ENCODE measurements around the gene DOCK10.
"Not testable (repeated sequence)": the region's sequence is repeated elsewhere in the genome, so short reads cannot be mapped to it uniquely, and the experiment has no call there.

The DOCK10 gene

DNA sequence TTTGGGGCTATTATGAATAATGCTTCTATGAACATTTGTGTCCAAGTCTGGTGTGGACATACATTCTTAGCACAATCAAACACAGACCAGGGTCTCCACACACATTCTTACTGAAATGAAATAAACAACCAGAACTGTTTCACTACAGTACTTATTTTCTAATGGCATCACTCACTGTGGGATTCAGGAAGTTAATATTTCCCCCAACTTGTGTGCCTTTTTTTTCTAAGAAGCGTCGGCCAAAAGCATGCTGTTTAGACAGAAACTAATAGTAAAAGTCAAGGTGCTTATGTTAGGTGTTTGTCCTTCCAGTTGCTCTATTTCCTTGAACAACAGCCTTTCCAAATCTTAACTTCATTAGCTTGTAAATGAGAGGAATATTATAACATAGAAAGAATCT, 117.6 kb downstream of the DOCK10 start:
- Histone ChIP-seq H3K36me3 (ENCODE audit: insufficient read depth, low read length) (no peaks in the 10 kb centered on the region), H3K4me3 (ENCODE audit: low read depth in 1 of 2, low read length in 2 of 2) (no peak overlapping the region), H3K27me3 (ENCODE audit: control insufficient read depth in 1 of 2, insufficient read depth in 2 of 2, low read length in 2 of 2) (no peaks in the 10 kb centered on the region), H3K9me3 (ENCODE audit: low read length) (no peaks in the 10 kb centered on the region), H3K27ac (ENCODE audit: low read depth, low read length) (no peak overlapping the region), H3K4me1 (ENCODE audit: insufficient read depth, low read length) (peaks cover 8% of the 10 kb centered on the region), H3K9ac (ENCODE audit: low read length) (no peak overlapping the region)

DNA sequence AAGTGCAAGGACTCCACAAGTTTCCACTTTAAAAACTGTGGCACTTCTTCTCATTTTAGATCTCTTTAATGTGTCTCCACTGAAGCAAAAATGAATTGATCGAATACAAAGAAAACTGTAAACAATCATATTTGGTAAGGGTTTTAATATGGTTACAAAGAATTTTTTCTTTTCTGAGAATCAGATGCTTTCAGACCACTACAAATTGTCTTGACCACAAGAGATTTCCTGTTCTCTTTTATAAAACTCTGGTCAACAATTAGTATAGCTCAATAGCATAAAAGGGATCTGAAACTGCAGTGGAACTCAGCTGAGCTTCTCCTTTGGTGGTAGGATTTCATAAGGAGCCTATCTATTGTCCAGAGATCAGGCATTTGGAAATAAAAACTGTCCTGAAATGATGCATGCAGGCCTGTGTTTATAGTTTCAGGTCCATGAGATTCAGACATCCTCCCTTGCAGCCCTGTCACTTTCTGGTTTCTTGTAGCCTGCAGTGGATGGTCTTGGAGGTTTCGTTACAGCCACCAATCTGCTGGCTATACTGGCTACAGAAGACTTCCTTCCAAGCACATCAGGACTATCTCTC, 120.0 kb downstream of the DOCK10 start:
- Histone ChIP-seq H3K27me3 (ENCODE audit: control insufficient read depth in 1 of 2, insufficient read depth in 2 of 2, low read length in 2 of 2) (no peaks in the 10 kb centered on the region), H3K36me3 (ENCODE audit: insufficient read depth, low read length) (no peaks in the 10 kb centered on the region), H3K4me3 (ENCODE audit: low read depth in 1 of 2, low read length in 2 of 2) (no peak overlapping the region), H3K4me1 (ENCODE audit: insufficient read depth, low read length) (no peaks in the 10 kb centered on the region), H3K9ac (ENCODE audit: low read length) (no peak overlapping the region), H3K27ac (ENCODE audit: low read depth, low read length) (no peak overlapping the region), H3K9me3 (ENCODE audit: low read length) (no peaks in the 10 kb centered on the region)

- Histone ChIP-seq H3K4me3 (ENCODE audit: low read depth in 1 of 2, low read length in 2 of 2) (no peak overlapping the region), H3K9ac (ENCODE audit: low read length) (no peak overlapping the region), H3K4me1 (ENCODE audit: insufficient read depth, low read length) (no peaks in the 10 kb centered on the region), H3K27ac (ENCODE audit: low read depth, low read length) (no peak overlapping the region), H3K27me3 (ENCODE audit: control insufficient read depth in 1 of 2, insufficient read depth in 2 of 2, low read length in 2 of 2) (no peaks in the 10 kb centered on the region), H3K36me3 (ENCODE audit: insufficient read depth, low read length) (no peaks in the 10 kb centered on the region), H3K9me3 (ENCODE audit: low read length) (no peaks in the 10 kb centered on the region)
Measured at GRCh38 chr2:224919472-224920110, 122.7 kb downstream of the DOCK10 start.

DNA sequence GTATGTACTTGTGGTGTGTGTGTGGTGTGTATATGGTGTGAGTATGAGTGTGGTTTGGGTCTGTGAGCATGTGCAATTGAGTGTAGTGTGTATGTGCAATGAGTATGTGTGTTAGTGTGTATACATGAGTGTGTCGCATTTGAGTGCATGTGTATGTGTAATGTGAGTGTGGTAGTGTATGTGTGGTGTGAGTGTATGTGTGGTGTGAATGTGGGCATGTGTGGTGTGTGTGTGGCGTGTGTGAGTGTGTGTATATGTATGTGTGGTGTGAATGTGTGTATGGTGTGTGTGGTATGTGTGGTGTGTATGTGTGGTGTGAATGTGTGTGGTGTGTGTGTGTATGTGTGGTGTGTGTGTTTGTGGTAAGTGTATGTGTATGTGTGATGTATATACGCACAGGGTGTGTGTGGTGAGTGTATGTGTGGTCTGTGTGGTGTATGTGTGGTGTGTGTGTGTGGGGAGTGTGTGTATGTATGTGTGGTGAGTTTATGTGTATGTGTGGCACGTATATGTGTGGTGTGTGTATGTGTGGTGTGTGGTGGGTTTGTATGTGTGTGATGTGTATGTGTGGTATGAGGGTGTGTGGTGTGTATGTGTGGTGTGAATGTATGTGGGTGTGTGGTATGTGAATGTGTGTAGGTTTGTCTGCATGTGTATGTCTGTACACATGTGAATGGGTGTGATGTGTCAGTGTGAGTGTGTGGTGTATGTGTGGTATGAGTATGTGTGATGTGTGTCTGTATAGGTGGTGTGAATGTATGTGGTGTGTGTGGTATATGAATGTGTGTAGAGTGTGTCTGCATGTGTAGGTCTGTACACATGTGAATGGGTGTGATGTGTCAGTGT, 123.4 kb downstream of the DOCK10 start:
- Histone ChIP-seq H3K27me3 (ENCODE audit: control insufficient read depth in 1 of 2, insufficient read depth in 2 of 2, low read length in 2 of 2) (no peaks in the 10 kb centered on the region), H3K9ac (ENCODE audit: low read length) (no peak overlapping the region), H3K4me1 (ENCODE audit: insufficient read depth, low read length) (no peaks in the 10 kb centered on the region), H3K36me3 (ENCODE audit: insufficient read depth, low read length) (no peaks in the 10 kb centered on the region), H3K27ac (ENCODE audit: low read depth, low read length) (no peak overlapping the region), H3K9me3 (ENCODE audit: low read length) (no peaks in the 10 kb centered on the region), H3K4me3 (ENCODE audit: low read depth in 1 of 2, low read length in 2 of 2) (no peak overlapping the region)

- not testable (repeated sequence) for H3K9me3 ChIP-seq (ENCODE audit: low read length); H3K27me3 ChIP-seq (ENCODE audit: control insufficient read depth in 1 of 2, insufficient read depth in 2 of 2, low read length in 2 of 2); H3K4me3 ChIP-seq (ENCODE audit: low read depth in 1 of 2, low read length in 2 of 2); H3K9ac ChIP-seq (ENCODE audit: low read length); H3K27ac ChIP-seq (ENCODE audit: low read depth, low read length); H3K36me3 ChIP-seq (ENCODE audit: insufficient read depth, low read length); H3K4me1 ChIP-seq (ENCODE audit: insufficient read depth, low read length)
Measured at GRCh38 chr2:224917246-224917645, 125.0 kb downstream of the DOCK10 start.

- Histone ChIP-seq H3K27ac (ENCODE audit: low read depth, low read length) (no peak overlapping the region), H3K27me3 (ENCODE audit: control insufficient read depth in 1 of 2, insufficient read depth in 2 of 2, low read length in 2 of 2) (no peaks in the 10 kb centered on the region), H3K4me3 (ENCODE audit: low read depth in 1 of 2, low read length in 2 of 2) (no peak overlapping the region), H3K36me3 (ENCODE audit: insufficient read depth, low read length) (no peaks in the 10 kb centered on the region), H3K9ac (ENCODE audit: low read length) (no peak overlapping the region), H3K4me1 (ENCODE audit: insufficient read depth, low read length) (no peaks in the 10 kb centered on the region), H3K9me3 (ENCODE audit: low read length) (no peaks in the 10 kb centered on the region)
Measured at GRCh38 chr2:224915136-224915535, 127.1 kb downstream of the DOCK10 start.

GRCh38 chr2:224910574-224910925, 131.7 kb downstream of the DOCK10 start:
- no peak overlapping the region for H3K4me3 ChIP-seq (ENCODE audit: low read depth in 1 of 2, low read length in 2 of 2)
- no peak overlapping the region for H3K27ac ChIP-seq (ENCODE audit: low read depth, low read length)
- no peaks in the 10 kb centered on the region for H3K4me1 ChIP-seq (ENCODE audit: insufficient read depth, low read length)
- no peaks in the 10 kb centered on the region for H3K36me3 ChIP-seq (ENCODE audit: insufficient read depth, low read length)
- H3K9ac ChIP-seq (ENCODE audit: low read length), result no peak overlapping the region
- no peaks in the 10 kb centered on the region for H3K27me3 ChIP-seq (ENCODE audit: control insufficient read depth in 1 of 2, insufficient read depth in 2 of 2, low read length in 2 of 2)
- H3K9me3 ChIP-seq (ENCODE audit: low read length), result no peaks in the 10 kb centered on the region

DNA sequence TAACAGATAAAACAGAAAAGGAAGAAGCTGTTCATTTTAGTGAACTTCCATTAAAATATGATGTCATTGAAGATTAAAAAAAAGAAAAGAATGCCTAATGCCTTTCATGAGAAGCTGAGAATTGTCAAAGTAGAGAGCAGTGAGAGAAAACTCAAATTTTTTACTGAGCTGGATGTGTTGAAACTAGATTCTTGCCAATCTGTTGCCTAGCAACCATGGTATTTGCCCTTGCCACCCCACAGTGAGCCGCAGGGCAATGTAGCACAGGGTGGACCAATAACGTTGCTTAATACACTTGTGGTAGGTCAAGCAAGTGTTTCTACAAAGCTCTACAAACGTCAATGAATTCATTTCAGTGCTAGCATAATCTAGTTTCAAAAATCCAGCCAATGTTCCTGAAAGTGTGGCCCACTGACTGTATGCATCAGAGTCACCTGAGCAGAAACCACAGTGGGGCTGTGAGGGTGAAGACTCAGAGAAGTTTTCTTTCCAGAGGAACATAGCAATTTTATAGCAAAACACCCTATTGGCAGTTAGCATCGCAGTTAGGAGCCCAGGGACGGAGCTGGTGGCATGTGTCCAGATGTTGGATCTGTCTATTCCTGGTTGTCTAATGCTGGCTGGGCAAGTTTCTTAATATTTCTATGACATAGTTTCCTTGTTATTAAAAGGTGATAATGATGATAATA, 132.2 kb downstream of the DOCK10 start:
- Histone ChIP-seq H3K4me3 (ENCODE audit: low read depth in 1 of 2, low read length in 2 of 2) (no peak overlapping the region), H3K9me3 (ENCODE audit: low read length) (no peaks in the 10 kb centered on the region), H3K4me1 (ENCODE audit: insufficient read depth, low read length) (no peaks in the 10 kb centered on the region), H3K27me3 (ENCODE audit: control insufficient read depth in 1 of 2, insufficient read depth in 2 of 2, low read length in 2 of 2) (no peaks in the 10 kb centered on the region), H3K36me3 (ENCODE audit: insufficient read depth, low read length) (no peaks in the 10 kb centered on the region), H3K27ac (ENCODE audit: low read depth, low read length) (no peak overlapping the region), H3K9ac (ENCODE audit: low read length) (no peak overlapping the region)

DNA sequence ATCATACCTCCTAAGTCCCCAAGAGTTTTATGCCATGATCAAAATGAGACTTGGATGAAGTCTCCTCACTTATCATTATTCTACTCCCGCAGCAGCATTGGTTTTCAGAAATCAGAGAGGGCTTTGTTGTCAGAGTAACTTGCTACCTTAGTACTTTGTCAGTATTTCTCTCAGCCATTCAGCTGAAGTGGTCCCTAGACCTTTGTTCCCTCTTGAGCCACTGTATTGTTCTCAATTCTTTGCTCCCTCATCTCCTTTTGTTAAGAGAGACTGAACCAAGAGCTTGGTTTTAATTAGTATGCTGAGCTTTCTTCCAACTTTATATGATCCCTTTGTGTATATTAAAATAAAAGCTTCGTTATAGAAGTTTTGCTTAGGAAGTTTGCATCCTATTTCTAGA, 133.4 kb downstream of the DOCK10 start:
- Histone ChIP-seq H3K9me3 (ENCODE audit: low read length) (no peaks in the 10 kb centered on the region), H3K4me3 (ENCODE audit: low read depth in 1 of 2, low read length in 2 of 2) (no peak overlapping the region), H3K4me1 (ENCODE audit: insufficient read depth, low read length) (no peaks in the 10 kb centered on the region), H3K27ac (ENCODE audit: low read depth, low read length) (no peak overlapping the region), H3K36me3 (ENCODE audit: insufficient read depth, low read length) (no peaks in the 10 kb centered on the region), H3K9ac (ENCODE audit: low read length) (no peak overlapping the region), H3K27me3 (ENCODE audit: control insufficient read depth in 1 of 2, insufficient read depth in 2 of 2, low read length in 2 of 2) (no peaks in the 10 kb centered on the region)

DNA sequence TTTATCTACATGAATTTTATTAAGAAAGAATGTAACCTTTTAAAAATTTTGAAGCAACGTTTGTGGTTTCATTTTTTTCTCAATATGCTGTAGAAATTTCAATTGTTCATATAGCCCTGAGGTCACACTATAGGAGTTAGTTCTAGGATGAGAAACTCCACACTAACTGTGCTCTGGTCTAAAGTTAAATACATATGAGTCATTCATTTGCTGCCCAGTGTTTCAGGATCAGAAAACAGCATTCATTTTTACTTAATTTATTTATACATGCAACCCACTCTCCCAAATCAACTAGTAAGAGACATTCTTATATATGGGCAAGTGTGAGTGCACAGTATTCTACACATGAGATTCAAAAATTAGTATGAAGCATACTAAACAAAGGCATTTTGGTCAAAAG, 137.9 kb downstream of the DOCK10 start:
- no peaks in the 10 kb centered on the region for H3K4me1 ChIP-seq (ENCODE audit: insufficient read depth, low read length)
- no peak overlapping the region for H3K27ac ChIP-seq (ENCODE audit: low read depth, low read length)
- no peaks in the 10 kb centered on the region for H3K27me3 ChIP-seq (ENCODE audit: control insufficient read depth in 1 of 2, insufficient read depth in 2 of 2, low read length in 2 of 2)
- H3K9me3 ChIP-seq (ENCODE audit: low read length), result no peaks in the 10 kb centered on the region
- no peaks in the 10 kb centered on the region for H3K36me3 ChIP-seq (ENCODE audit: insufficient read depth, low read length)
- H3K4me3 ChIP-seq (ENCODE audit: low read depth in 1 of 2, low read length in 2 of 2), result no peak overlapping the region
- H3K9ac ChIP-seq (ENCODE audit: low read length), result no peak overlapping the region

- no peak overlapping the region for H3K27ac ChIP-seq (ENCODE audit: low read depth, low read length)
- H3K27me3 ChIP-seq (ENCODE audit: control insufficient read depth in 1 of 2, insufficient read depth in 2 of 2, low read length in 2 of 2), result no peaks in the 10 kb centered on the region
- no peaks in the 10 kb centered on the region for H3K36me3 ChIP-seq (ENCODE audit: insufficient read depth, low read length)
- H3K9ac ChIP-seq (ENCODE audit: low read length), result no peak overlapping the region
- no peak overlapping the region for H3K4me3 ChIP-seq (ENCODE audit: low read depth in 1 of 2, low read length in 2 of 2)
- no peaks in the 10 kb centered on the region for H3K4me1 ChIP-seq (ENCODE audit: insufficient read depth, low read length)
- H3K9me3 ChIP-seq (ENCODE audit: low read length), result no peaks in the 10 kb centered on the region
Measured at GRCh38 chr2:224903621-224904020, 138.6 kb downstream of the DOCK10 start.

Data from muscle layer of colon (tissue), 2 donors.